Stimulated activated CD8-positive, alpha-beta memory T cell treated with anti-CD3 and anti-CD28 coated beads, Interleukin-4, amount 100 ng/mL, for 48 hours (primary cell): Measurements from ENCODE around the gene SETD4.
"Not testable (repeated sequence)": the region's sequence is repeated elsewhere in the genome, so short reads cannot be mapped to it uniquely, and the experiment has no call there.

Experiments
- DNase-seq: peaks from one replicate; pipeline ENCODE4 v3.0.0-alpha.2; 2020

Gene SETD4, protein sequence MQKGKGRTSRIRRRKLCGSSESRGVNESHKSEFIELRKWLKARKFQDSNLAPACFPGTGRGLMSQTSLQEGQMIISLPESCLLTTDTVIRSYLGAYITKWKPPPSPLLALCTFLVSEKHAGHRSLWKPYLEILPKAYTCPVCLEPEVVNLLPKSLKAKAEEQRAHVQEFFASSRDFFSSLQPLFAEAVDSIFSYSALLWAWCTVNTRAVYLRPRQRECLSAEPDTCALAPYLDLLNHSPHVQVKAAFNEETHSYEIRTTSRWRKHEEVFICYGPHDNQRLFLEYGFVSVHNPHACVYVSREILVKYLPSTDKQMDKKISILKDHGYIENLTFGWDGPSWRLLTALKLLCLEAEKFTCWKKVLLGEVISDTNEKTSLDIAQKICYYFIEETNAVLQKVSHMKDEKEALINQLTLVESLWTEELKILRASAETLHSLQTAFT

DNA sequence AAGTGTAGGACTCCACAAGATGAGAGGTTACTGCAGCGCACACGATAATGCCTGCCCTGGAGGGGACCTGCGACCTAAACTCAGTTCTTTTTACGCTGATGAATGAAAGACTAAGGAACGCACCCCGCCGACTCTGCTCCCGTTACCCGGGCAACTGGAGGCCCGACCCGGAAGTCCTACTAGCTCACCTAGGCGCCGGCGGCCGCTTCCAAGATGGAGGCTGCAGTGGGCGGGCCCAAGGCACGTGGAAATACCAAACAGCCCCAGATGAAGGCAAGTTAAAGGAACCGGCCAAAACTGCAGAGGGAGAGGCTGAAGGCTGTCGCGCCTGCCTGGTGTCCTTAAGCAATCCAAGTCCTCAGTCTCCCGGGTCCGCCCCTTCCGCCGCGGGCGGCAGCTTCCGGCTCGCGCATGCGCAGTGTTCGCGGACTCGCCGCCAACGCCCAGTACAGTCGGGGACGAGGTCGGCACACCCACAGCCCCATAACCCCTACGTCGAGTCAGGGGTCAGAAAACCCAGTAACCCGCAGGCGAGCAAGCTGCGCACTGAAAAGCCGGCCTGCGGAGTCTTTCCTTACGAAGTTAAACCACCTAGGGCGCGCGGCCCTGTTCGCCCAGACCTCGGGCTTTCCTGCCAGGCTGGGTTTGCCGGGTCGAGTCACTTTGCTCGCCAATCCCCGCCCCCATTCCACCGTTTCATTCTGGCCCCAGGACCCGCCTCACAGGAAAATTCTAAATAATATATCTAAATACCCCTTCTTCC, at the start of gene SETD4:
Gene SETD4 (minus strand): TSS at position 368 of the 763 bp plus-strand sequence. CDS start 1,638 bp downstream, outside the sequence.
- peak; percentile 97 for DNase-seq

DNA sequence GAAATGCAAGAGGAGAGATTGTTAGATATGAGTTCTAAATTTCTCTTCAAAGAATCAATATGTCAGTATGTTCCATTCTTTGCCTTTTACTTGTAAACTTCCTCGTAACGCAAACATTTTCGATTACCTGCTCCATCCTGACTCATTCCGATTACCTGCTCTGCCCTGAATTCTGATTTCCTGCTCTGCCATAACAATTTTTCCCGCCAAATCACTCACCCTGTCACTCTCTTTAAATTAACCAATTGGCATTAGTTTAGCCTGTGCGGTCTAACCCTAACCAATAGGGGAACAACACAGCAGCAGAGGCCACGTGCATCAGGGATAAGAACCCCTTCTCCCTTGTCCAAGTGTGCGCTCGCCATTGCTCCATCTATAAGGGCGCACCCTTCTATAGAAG, 49.5 kb upstream of the SETD4 start:
- DNase-seq: no peak

DNA sequence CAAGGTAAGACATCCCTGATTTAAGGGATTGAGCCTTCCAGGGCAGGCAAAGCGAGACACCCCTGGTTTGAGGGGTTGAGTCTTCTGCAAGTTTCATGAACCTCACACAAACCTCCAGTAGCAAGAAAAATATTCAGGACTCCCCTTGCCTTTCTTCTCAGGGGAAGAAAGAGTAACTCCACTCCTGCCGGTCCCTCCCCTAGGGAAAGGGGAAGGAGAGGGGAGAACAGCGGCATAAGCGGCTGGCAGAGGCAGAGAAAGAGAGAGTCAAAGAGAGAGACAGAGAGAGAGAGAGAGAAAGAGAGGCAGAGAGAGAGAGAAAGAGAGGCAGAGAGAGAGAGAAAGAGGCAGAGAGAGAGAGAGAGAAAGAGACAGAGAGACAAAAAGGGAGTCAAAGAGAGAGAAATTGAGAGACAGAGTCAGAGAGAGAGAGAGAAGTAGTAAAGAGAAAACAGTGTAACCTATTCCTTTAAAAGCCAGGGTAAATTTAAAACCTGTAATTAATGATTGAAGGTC, 45.1 kb upstream of the SETD4 start:
- no peak for DNase-seq

DNA sequence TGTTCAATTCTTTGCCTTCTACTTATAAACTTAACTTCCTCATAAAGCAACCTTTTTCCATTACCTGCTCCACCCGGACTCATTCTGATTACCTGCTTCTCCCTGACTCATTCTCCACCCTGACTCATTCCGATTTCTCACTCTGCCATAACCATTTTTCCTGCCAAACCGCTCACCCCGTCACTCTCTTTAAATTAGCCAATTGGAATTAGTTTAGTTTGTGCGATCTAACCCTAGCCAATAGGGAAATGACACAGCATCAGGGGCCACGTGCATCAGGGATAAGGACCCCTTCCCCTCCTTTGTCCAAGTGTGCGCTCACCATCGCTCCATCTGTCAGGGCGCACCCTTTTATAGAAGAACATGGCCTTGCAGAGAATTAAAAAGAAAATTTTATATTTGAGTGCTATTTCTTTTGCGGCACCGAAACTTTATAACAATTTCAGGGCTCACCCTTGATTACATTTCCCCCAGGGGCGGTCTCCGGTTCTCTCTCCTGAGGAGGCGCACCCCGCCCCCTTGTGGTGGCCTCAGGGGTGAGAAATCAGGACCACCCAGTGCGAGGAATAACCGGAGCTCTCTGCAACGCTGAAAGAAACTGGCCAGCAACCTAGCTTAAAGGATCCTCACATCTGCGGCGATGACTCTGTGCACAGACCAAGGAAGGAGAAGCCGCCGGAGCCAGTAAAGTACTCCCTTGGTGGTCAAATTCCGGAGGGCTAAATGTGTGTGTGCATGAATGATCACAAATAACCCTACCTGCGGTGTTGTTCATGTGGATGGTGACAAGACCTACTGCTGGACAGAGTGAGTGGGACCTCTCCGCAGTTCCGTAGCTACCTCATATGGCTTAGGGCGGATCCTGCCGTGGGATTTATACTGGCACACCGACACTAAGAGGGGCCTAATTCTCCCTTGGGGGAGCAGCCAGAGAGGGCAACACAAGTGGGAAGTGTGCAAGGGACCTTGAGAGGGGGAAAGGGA, 44.3 kb upstream of the SETD4 start:
- peak; percentile 78 for DNase-seq

DNA sequence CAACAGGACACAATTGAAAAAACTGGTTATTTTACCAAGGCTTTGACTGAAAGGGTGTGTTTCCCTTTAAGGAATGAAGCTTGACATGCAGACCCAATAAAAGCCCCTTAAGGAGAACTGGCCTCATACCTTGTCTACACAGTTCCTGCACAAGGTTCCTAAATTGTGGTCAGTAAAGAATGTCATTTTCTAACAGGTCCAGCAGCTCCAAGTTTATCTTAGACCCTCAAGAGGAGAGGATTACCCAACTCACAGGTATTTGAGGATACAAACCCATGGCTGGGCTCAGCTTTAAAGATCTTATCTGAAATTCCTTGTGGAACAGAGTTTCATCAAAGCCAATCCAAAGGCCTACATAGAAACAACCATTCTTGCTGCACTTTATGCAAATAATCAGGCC, 43.1 kb upstream of the SETD4 start:
- DNase-seq: no peak

DNA sequence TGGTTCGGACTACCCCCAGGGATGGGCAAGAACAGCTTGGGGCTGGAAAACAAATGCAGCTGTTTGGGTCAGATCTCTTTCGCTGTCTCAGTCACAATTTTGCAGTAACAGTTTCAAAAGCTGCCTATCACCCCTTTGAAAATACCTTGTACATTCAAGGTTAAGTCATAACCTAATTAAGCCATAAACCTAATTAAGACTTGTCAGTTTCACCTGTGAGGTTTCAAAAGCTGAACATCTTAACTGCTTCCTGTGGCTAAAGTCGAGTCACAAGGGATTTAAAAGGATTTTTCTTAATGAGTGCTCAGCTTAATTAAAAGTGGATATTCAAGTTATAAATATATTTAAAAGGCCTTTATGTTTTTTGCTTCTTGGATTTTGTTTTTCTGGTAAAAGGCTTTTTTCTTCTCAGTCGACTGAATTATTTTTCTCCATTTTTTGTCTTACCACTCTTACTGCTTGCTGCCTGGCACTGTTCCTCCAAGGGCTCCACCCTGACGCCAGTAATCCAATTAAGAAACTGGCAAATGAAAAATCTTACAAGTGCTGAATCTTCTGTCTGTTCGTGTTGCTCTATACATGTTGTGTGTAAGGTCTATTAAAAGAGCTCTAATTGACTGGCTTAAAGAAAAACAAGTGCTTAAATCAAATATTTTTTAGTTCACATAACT, 40.8 kb upstream of the SETD4 start:
- DNase-seq: no peak

DNA sequence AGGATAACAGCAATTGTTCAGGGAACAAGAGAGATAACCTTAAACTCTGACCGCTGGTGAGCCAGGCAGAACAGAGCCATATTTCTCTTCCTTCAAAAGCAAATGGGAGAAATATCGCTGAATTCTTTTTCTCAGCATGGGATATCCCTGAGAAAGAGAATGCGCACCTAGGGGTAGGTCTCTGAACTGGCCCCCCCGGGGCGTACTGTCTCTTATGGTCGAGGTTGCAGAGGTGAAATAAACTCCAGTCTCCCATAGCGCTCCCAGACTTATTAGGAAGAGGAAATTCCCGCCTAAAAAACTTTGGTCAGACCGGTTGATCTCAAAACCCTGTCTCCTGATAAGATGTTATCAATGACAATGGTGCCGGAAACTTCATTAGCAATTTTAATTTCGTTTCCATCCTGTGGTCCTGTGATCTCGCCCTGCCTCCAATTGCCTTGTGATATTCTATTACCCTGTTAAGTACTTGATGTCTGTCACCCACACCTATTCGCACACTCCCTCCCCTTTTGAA, 39.4 kb upstream of the SETD4 start:
- DNase-seq: not testable (repeated sequence)

DNA sequence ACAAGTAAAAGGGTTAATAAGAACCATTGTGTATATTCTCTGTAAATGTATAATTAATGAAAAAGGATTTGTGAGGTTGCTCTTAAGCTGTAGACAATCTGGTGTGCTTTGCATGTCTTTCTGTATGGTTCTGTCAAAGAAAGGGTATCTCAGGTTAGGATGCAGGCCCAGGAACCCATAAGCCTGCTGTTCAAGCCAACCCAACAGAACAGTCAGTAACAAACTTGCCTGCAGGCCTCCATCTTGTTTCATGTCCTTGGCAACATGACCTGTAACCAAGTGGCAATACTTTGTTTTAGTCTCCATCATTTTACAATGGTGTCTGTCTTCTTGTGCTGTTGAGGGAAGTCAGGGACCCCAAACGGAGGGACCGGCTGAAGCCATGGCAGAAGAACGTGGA, 38.7 kb upstream of the SETD4 start:
- DNase-seq: no peak

DNA sequence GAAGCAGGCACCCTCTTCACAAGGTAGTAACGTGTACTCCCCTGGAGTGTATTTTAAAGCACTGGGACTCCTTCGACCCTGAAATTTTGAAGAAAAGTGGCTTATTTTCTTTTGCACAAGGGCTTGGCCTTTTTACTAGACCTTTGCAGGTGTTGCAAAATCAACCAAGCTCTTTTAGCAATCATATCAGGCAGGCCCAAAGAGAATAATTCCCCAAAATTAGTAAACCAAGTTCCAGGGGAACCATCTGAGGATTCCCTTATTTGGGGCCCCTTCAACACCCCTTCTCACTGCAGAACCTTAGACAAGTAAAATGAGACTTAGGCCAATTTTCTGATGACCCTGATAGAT, 37.8 kb upstream of the SETD4 start:
- no peak for DNase-seq

DNA sequence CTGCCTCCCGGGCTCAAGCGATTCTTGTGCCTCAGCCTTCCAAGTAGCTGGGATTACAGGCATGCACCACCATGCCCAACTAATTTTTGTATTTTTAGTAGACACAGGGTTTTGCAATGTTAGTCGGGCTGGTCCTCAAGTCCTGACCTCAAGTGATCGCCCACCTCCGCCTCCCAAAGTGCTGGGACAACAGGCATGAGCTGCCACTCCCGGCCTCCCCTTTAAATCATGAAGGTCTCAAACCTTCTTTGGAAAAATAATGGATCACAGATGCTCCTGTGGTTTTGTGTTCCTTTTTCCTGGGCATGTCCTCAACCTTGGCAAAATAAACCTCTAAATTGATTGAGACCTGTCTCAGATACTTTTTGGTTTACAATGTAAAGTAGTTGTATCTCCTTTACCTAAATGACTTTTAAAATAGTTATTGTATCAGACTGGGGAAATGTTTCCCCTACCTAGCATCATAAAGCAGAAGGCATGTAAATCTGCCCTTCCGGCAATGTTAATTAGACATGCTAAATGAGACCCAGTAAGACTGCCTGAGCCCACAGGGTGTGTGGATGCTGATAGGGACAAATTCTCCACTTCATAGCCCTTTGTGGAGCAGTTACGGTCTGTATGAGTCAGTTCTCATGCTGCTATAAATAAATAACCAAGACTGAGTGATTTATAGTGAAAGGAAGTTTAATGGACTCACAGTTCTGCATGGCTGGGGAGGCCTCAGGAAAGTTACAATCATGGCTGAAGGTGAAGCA, 37.3 kb upstream of the SETD4 start:
- DNase-seq: no peak

DNA sequence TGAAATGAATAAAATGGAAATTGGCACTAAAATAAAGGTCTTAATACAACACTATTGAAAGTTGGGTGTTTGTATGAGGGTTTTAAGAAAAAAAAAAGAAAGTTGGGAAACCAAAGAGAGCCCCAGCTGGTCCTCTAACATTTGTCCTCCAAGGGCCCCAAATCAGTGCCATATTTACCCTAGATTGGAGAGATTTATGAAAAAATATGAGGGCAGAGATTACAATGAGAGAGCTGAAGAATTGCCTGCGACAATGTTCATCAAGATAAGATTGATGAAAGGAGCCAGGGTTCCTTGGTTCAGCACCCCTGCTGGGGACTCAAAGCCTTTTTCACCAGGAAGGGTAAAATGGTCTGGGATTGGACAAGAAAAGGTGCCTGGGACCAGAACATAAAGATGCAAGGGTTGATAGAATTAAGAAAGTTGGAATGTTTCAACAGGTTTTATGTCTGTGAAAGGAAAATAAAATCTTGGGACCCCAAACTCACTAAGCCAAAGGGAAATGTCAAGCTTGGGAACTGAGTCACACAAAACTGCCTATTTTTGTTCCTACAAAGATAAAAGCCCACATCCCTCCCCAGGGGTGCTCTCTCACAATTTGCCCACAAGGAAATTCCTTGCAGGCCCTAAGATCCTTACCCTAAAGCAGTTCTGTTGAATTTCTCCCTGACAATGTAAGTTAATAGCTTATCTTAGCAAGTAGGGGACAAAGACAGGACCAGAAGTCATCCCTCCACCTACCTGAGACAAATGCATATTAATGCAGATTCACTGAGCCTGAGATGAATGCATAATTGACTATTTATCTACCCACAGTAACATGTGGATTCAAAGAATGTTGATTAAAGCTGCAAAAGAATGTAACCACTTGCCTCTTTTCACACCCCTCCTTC, 36.3 kb upstream of the SETD4 start:
- no peak for DNase-seq

DNA sequence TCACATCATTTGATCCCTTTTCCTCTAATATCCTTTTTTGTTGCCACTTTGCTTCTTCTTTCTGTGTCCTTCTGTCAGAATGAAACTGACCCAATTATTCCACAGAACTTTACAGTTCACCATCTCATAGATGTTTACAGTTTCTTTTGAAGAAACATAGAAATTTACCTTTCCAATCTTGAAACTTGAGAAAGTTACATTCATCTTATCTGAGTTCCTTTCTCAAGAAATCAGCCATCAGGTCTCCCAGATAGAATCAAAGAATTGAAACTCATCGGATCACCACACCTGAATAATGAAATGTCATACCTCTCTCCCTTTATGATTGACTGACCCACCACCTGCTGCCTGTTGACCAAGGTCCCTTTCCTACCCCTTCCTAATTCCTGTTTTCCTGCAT, 33.2 kb upstream of the SETD4 start:
- no peak for DNase-seq

DNA sequence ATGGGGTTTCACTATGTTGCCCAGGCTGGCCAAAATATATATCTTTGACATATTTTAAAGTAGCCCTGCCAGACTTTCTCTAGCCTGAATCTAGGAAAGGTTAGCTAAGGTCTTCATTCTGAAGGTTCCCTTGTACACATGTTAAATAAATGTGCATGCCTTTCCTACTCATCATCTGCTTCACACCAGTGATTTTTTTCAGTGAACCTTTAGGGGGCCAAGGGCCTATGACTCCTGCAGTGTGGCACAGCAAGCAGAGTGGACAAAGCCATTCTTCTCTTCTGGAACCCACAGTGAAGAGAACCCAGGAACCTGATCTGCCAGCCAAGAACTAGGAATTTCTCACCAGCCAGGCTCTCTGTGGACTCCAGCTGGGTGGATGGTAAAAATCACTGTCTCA, 32.4 kb upstream of the SETD4 start:
- no peak for DNase-seq

DNA sequence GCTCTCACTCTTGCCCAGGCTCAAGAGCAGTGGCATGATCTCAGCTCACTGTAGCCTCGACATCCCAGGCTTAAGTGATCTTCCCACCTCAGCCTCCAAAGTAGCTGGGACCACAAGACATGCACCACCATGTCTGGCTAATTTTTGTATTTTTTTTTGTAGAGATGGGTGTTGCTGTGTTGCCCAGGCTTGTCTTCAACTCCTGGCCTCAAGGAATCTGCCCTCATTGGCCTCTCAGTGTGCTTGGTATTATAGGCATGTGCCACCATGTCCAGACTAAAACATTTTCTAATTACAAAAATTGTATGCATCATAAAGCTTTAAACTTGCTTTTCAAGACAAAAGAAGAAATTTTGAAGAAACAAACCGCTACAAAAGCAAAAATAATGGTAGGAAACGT, 29.6 kb upstream of the SETD4 start:
- DNase-seq: no peak

DNA sequence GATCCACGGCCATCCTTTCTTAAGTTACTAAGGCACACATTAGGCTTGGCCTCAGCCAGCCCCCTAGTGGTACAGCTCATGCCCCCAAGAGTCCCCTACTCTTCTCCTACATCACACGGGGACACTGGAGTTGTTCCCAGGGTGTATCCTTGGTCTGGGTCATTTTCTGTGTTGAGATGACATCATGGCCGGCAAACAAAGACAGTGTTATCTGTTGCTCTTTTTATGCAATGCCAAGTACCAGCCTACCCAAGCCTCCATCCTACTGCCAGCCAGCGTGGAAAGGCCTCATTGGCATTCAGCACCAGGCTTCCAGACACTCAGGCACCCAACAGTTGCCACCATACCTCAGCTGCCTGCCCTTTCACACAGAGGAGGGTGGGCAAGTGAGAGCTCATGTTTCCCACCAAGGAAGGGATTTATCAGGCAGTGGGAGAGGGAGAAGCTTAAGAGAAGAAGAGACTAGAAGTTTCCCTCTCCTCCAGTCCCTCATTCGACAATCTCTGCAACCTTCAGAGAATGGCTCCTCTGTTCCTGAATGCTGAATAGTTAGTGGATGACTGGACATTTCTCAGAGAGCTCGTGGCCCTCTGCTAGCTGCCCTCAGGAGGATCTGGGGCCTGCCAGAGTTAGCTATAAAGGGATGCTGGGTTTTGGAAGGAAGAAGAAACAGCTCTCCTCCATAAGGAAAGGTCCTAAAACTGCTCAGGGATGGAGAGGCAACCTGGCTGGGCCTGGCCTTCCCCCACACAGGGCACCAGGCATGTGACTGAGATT, 27.2 kb upstream of the SETD4 start:
- DNase-seq: no peak

DNA sequence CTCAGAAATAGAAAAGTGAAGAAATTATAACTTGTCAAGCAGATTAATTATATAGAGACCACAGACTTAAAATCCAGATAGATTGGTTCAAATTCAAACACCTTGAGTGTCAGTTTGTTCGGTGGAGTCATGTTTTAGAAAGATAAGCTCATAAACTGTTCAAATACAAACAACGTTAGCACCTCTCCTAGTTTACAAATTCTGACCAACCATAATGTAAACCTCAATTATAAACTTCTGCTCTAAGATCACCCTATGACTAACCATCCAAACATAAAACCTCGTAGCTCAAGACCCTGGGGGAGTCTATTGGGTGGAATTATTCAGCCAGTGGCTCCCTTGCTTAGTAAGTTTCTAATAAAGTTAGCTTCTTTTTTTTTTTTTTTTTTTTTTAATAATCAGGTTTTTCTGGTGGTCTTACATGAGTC, 21.9 kb upstream of the SETD4 start:
- no peak for DNase-seq

DNA sequence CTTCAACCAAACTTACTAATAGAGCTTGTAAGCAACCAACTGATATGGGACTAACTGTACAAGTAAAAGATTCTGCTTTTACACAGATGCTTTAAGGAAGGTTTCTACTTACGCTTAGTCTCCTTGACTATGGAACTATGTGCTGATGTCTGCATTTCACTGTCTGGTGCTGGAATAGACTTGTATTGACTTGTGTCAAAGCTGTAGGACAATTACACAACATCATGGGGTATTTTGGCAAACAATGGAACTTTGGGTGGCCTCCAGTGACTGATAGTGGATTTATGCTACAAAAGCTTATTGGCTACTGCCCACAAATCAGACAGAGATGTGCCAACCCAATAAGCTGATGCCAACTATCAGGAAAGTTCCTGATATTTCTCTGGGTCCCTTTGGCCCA, 20.1 kb upstream of the SETD4 start:
- DNase-seq: no peak

DNA sequence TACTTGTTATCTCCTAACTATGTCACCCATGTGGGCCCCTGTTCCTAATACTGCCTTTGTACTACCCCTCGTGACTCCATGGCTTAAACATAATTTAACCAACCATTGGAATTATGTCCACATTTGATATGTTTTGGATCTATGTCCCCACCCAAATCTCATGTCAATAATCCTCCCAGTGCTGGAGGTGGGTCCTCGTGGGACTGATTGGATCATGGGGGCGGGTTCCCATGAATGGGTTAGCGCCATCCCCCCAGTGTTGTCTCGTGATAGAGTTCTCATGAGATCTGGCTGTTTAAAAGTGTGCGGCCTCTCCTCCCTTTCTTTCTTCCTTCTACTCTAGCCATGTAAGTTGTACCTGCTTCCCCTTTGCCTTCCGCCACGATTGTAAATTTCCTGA, 19.3 kb upstream of the SETD4 start:
- DNase-seq: no peak

DNA sequence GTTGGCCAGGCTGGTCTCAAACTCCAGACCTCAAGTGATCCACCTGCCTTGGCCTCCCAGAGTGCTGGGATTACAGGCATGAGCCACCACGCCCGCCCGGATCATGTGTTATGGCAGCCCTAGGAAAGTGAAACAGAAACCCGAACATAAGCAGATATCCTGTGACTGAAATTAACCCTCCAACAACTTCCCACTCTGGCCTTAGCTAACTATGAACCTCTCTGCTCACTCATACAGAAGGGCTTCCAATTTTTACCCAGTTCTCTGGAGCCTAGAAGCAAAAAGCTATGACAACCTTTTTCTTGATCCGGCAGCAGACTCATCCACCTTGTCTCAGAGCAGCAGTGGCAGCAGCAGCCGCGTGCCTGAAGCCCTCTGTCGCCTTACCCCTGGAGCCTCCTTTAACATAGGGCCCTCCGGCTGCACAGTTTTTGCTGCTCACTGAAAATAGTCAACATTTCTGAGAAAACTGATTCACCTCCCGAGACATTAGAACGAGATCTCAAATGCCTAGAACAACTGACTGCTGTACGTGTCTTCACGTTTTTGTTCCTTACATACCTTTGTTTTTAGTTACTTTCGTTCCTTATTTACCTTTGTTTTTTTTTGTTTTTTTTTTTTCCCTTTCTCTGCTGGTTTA, 18.8 kb upstream of the SETD4 start:
- peak; percentile 42 for DNase-seq
